Peyer's patch (tissue), 4 donors: ENCODE measurements around the gene PAPOLB. TPM values are rescaled to one million over a fixed set of nuclear protein-coding genes. Genes with fewer than 3 reads are reported as not detected.

Experiments used
- DNase-seq, 3 donors: peaks; one replicate each; pipeline ENCODE4 v3.0.0-alpha.2; 2017 to 2019
- H3K27ac ChIP-seq, 4 donors: fragments of 200-600 bp; sonication (generic); one replicate each; pipeline ENCODE4 v1.5.1; 2016 to 2019
- H3K27me3 ChIP-seq, 2 donors: fragments of 200-600 bp; sonication (generic); one replicate each; pipeline ENCODE4 v1.5.1; 2019
- H3K36me3 ChIP-seq, 3 donors: fragments of 200-600 bp; sonication (generic); one replicate each; pipeline ENCODE4 v1.5.1; 2016 to 2019
- H3K4me1 ChIP-seq, 4 donors: fragments of 200-600 bp; sonication (generic); one replicate each; pipeline ENCODE4 v1.5.1; 2016 to 2019
- H3K4me3 ChIP-seq, 4 donors: fragments of 200-600 bp; sonication (generic); 1 replicate in 3 of 4; 2 replicates in 1 of 4; pipeline ENCODE4 v1.5.1; 2016 to 2019; ENCODE audit warnings: mild to moderate bottlenecking in 1 of 4
- H3K9me3 ChIP-seq, 4 donors: fragments of 200-600 bp; sonication (generic); one replicate each; pipeline ENCODE4 v1.5.1; 2016 to 2019; ENCODE audit warnings: mild to moderate bottlenecking in 1 of 4
- CTCF ChIP-seq, 6 experiments: fragments of 450-650 bp in 4 of 6; fragments of 200-600 bp in 2 of 6; sonication (generic) in 1 of 6; IDR thresholded peaks; one replicate each; pipeline ENCODE4 v1.5.1; 2017 to 2019; ENCODE audit warnings: antibody characterized with exemption in 6 of 6, mild to moderate bottlenecking in 3 of 6, moderate library complexity in 1 of 6
- POLR2A ChIP-seq, 2 donors: fragments of 450-650 bp; IDR thresholded peaks; one replicate each; pipeline ENCODE4 v1.5.1; 2017; ENCODE audit warnings: antibody characterized with exemption in 2 of 2, mild to moderate bottlenecking in 2 of 2, moderate library complexity in 2 of 2
- total RNA-seq, 4 donors: library from RNA; depleted of rRNA; stranded (reverse); fragments of >200 nt; gene quantifications; one replicate each; pipeline ENCODE4 v1.1.0, GENCODE V29; 2016

PAPOLB gene
- total RNA-seq, 4 donors from 2014 or later, result not detected

GRCh38 chr7:4838626-4839334 is 23.1 kb downstream of the PAPOLB start:
- peak in 1 of 3 donors; percentile 34 for DNase-seq
- H3K4me3 ChIP-seq, result no peak overlapping the region
- TF ChIP-seq POLR2A (IDR thresholded peaks at IDR 0.05), result no peak
- TF ChIP-seq CTCF (IDR thresholded peaks at IDR 0.05), result no peak
- no peaks in the 10 kb centered on the region for H3K27me3 ChIP-seq
- no peaks in the 10 kb centered on the region for H3K4me1 ChIP-seq
- H3K36me3 ChIP-seq, result no peaks in the 10 kb centered on the region
- H3K27ac ChIP-seq, result no peak overlapping the region
- no peaks in the 10 kb centered on the region for H3K9me3 ChIP-seq

GRCh38 chr7:4837803-4838625 is 23.8 kb downstream of the PAPOLB start:
- Histone ChIP-seq H3K27ac (no peak overlapping the region), H3K27me3 (no peaks in the 10 kb centered on the region), H3K9me3 (no peaks in the 10 kb centered on the region), H3K4me3 (no peak overlapping the region), H3K4me1 (no peaks in the 10 kb centered on the region), H3K36me3 (no peaks in the 10 kb centered on the region)
- no peak for TF ChIP-seq POLR2A (IDR thresholded peaks at IDR 0.05)
- DNase-seq, result peak in 2 of 3 donors; percentile 32 to 44

GRCh38 chr7:4837041-4837802 is 24.6 kb downstream of the PAPOLB start:
- peak in 2 of 3 donors; percentile 19 to 41 for DNase-seq
- H3K4me1 ChIP-seq, result no peaks in the 10 kb centered on the region
- H3K36me3 ChIP-seq, result no peaks in the 10 kb centered on the region
- no peaks in the 10 kb centered on the region for H3K27me3 ChIP-seq
- TF ChIP-seq CTCF (IDR thresholded peaks at IDR 0.05) (no peak), POLR2A (IDR thresholded peaks at IDR 0.05) (no peak)
- H3K9me3 ChIP-seq, result no peaks in the 10 kb centered on the region
- H3K27ac ChIP-seq, result no peak overlapping the region
- no peak overlapping the region for H3K4me3 ChIP-seq

GRCh38 chr7:4836206-4836661 is 25.6 kb downstream of the PAPOLB start:
- no peaks in the 10 kb centered on the region for H3K27me3 ChIP-seq
- H3K4me1 ChIP-seq, result no peaks in the 10 kb centered on the region
- H3K4me3 ChIP-seq, result no peak overlapping the region
- H3K27ac ChIP-seq, result no peak overlapping the region
- TF ChIP-seq POLR2A (IDR thresholded peaks at IDR 0.05) (no peak), CTCF (IDR thresholded peaks at IDR 0.05) (no peak)
- H3K36me3 ChIP-seq, result no peaks in the 10 kb centered on the region
- DNase-seq, result peak in 1 of 3 donors; percentile 42
- H3K9me3 ChIP-seq, result no peaks in the 10 kb centered on the region

GRCh38 chr7:4835398-4836205 is 26.2 kb downstream of the PAPOLB start:
- no peaks in the 10 kb centered on the region for H3K36me3 ChIP-seq
- no peak overlapping the region for H3K27ac ChIP-seq
- no peaks in the 10 kb centered on the region for H3K4me1 ChIP-seq
- no peak overlapping the region for H3K4me3 ChIP-seq
- H3K9me3 ChIP-seq, result no peaks in the 10 kb centered on the region
- no peaks in the 10 kb centered on the region for H3K27me3 ChIP-seq
- TF ChIP-seq POLR2A (IDR thresholded peaks at IDR 0.05) (no peak), CTCF (IDR thresholded peaks at IDR 0.05) (no peak)
- DNase-seq, result peak in 1 of 3 donors; percentile 27
